NCI-H1694 (cell line): ENCODE results near the gene USP7.

Source experiments
- DNase-seq: peaks from one replicate; lab custom pipeline; 2025; lab: John Stamatoyannopoulos, UW

The USP7 gene

GRCh38 chr16:8861563-8862308 lies 102.0 kb downstream of the USP7 start:
- DNase-seq = no peak

GRCh38 chr16:8859913-8860881 lies 103.5 kb downstream of the USP7 start:
- DNase-seq = no peak

- no peak for DNase-seq
These were observed 104.5 kb downstream of the USP7 start for GRCh38 chr16:8858994-8859912.

GRCh38 chr16:8855972-8856371 lies 107.7 kb downstream of the USP7 start:
- no peak for DNase-seq

GRCh38 chr16:8855051-8855786 lies 108.5 kb downstream of the USP7 start:
- DNase-seq = no peak

- DNase-seq = no peak
These were observed 109.3 kb downstream of the USP7 start for GRCh38 chr16:8854298-8854948.

GRCh38 chr16:8853611-8854010 lies 110.1 kb downstream of the USP7 start:
- DNase-seq = no peak

GRCh38 chr16:8853150-8853549 lies 110.6 kb downstream of the USP7 start:
- DNase-seq = no peak

- no peak for DNase-seq
These were observed 111.2 kb downstream of the USP7 start for GRCh38 chr16:8852534-8852933.

- DNase-seq = no peak
These were observed 111.8 kb downstream of the USP7 start for GRCh38 chr16:8851761-8852403.

- no peak for DNase-seq
These were observed 113.3 kb downstream of the USP7 start for GRCh38 chr16:8850279-8850885.

GRCh38 chr16:8849411-8850011 lies 114.2 kb downstream of the USP7 start:
- DNase-seq = no peak

- no peak for DNase-seq
These were observed 114.7 kb downstream of the USP7 start for GRCh38 chr16:8848939-8849391.

GRCh38 chr16:8848231-8848938 lies 115.3 kb downstream of the USP7 start:
- no peak for DNase-seq

- DNase-seq = no peak
These were observed 116.1 kb downstream of the USP7 start for GRCh38 chr16:8847623-8848022.

GRCh38 chr16:8847145-8847544 lies 116.6 kb downstream of the USP7 start:
- no peak for DNase-seq

GRCh38 chr16:8846401-8846932 lies 117.2 kb downstream of the USP7 start:
- no peak for DNase-seq

GRCh38 chr16:8845699-8846298 lies 117.9 kb downstream of the USP7 start:
- no peak for DNase-seq
